RWPE2 (cell line): ENCODE results near the gene ADAMTS9.

Experiments used
- ATAC-seq: fragments of 200-7000 bp; cut with Tn5 transposase; 3 replicates; pipeline ENCODE4 v1.9.1; 2021; ENCODE audit warnings: low read depth
- DNase-seq: peaks from one replicate; pipeline ENCODE4 v3.0.0-alpha.2; 2020; ENCODE audit warnings: low spot score
- H3K27ac ChIP-seq: fragments of 450-650 bp; 2 replicates; pipeline ENCODE4 v1.5.1; 2017; ENCODE audit warnings: mild to moderate bottlenecking; ENCODE audit not compliant: poor library complexity, severe bottlenecking
- H3K27me3 ChIP-seq: fragments of 250-450 bp; sonication (Bioruptor Pico); 2 replicates; pipeline ENCODE4 v1.5.1; 2021; ENCODE audit warnings: mild to moderate bottlenecking, moderate library complexity; ENCODE audit not compliant: insufficient read depth, poor library complexity, severe bottlenecking
- H3K36me3 ChIP-seq: fragments of 250-450 bp; sonication (Bioruptor Pico); 2 replicates; pipeline ENCODE4 v1.5.1; 2020; ENCODE audit warnings: low read depth, mild to moderate bottlenecking, moderate library complexity
- H3K4me1 ChIP-seq: fragments of 250-450 bp; sonication (Bioruptor Pico); 2 replicates; pipeline ENCODE4 v1.5.1; 2021; ENCODE audit warnings: mild to moderate bottlenecking, moderate library complexity; ENCODE audit not compliant: insufficient read depth, poor library complexity, severe bottlenecking
- H3K4me3 ChIP-seq: fragments of 250-450 bp; sonication (Bioruptor Pico); 2 replicates; pipeline ENCODE4 v1.5.1; 2021; ENCODE audit warnings: mild to moderate bottlenecking, moderate library complexity; ENCODE audit not compliant: severe bottlenecking
- H3K9me3 ChIP-seq: fragments of 250-450 bp; sonication (Bioruptor Pico); 2 replicates; pipeline ENCODE4 v1.5.1; 2021; ENCODE audit warnings: mild to moderate bottlenecking, moderate library complexity; ENCODE audit not compliant: severe bottlenecking
- TF ChIP-seq, protein P1 (sequence below): fragments of 450-650 bp; IDR thresholded peaks from one replicate; pipeline ENCODE4 v1.5.1; 2017; ENCODE audit warnings: mild to moderate bottlenecking, moderate library complexity; ENCODE audit not compliant: poor library complexity, severe bottlenecking

Gene ADAMTS9

DNA sequence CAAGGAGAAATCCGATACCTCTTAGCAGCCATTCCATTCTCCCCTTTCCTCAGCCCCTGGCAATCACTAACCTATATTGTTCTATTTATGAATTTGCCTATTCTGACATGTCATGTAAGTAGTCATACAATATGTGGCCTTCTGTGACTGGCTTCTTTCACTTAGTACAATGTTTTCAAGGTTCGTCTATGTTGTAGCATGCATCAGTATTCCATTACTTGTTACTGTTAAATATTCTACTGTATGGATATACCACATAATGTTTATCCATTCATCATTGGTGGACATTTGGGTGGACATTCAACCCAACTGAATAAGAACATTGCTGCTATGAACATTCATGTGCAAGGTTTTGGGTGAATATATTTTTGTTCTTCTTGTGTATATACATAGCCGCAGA lies 23.4 kb downstream of the ADAMTS9 start:
- Histone ChIP-seq H3K9me3 (no peaks in the 10 kb centered on the region), H3K27me3 (no peaks in the 10 kb centered on the region), H3K4me3 (no peak overlapping the region), H3K27ac (no peak overlapping the region), H3K4me1 (no peaks in the 10 kb centered on the region), H3K36me3 (no peaks in the 10 kb centered on the region)
- TF ChIP-seq, protein P1, sequence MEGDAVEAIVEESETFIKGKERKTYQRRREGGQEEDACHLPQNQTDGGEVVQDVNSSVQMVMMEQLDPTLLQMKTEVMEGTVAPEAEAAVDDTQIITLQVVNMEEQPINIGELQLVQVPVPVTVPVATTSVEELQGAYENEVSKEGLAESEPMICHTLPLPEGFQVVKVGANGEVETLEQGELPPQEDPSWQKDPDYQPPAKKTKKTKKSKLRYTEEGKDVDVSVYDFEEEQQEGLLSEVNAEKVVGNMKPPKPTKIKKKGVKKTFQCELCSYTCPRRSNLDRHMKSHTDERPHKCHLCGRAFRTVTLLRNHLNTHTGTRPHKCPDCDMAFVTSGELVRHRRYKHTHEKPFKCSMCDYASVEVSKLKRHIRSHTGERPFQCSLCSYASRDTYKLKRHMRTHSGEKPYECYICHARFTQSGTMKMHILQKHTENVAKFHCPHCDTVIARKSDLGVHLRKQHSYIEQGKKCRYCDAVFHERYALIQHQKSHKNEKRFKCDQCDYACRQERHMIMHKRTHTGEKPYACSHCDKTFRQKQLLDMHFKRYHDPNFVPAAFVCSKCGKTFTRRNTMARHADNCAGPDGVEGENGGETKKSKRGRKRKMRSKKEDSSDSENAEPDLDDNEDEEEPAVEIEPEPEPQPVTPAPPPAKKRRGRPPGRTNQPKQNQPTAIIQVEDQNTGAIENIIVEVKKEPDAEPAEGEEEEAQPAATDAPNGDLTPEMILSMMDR = no peak
- ATAC-seq (no peak), DNase-seq (no peak)

DNA sequence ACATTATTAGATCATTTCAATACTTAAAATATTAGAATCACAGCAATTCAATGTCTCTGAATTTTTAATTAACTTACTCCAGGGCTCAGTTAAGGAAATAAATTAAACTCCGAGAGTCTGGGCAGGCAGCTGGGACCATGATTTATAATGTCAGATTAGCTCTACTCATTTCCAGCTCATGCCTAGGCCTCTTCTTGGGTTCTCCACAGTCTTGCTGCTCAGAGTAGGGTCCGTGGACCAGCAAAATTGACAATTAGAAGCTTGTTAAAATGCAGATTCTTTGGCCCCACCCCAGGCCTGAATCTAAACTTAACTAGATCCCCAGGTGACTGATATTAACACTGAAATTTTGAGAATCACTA lies 28.2 kb downstream of the ADAMTS9 start:
- TF ChIP-seq, protein P1 = no peak
- no peak overlapping the region for H3K4me3 ChIP-seq
- H3K4me1 ChIP-seq = no peaks in the 10 kb centered on the region
- H3K27me3 ChIP-seq = no peaks in the 10 kb centered on the region
- no peak for ATAC-seq
- H3K36me3 ChIP-seq = no peaks in the 10 kb centered on the region
- no peaks in the 10 kb centered on the region for H3K9me3 ChIP-seq
- DNase-seq = no peak
- H3K27ac ChIP-seq = no peak overlapping the region

DNA sequence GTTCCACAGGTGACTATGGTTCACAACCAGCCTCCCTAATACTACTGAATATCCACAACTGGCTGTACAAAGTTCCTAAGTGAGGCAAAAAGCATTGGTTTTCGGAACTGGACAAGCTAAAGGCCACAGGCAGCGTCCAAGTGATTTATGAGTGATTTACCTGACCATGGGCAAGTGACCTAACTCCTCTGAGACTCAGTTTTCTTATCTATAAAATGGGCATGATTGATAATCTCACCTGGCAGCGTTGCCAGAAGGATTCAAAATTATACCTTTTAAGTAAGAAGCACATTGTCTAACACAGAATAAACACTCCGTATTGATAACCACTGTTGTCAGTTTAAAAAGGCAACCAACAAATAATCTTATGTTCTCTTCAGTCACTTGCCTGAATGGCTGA lies 29.8 kb downstream of the ADAMTS9 start:
- Histone ChIP-seq H3K36me3 (no peaks in the 10 kb centered on the region), H3K4me1 (no peaks in the 10 kb centered on the region), H3K9me3 (no peaks in the 10 kb centered on the region), H3K4me3 (no peak overlapping the region), H3K27ac (no peak overlapping the region), H3K27me3 (no peaks in the 10 kb centered on the region)
- TF ChIP-seq, protein P1 = no peak
- DNase-seq (no peak), ATAC-seq (no peak)

DNA sequence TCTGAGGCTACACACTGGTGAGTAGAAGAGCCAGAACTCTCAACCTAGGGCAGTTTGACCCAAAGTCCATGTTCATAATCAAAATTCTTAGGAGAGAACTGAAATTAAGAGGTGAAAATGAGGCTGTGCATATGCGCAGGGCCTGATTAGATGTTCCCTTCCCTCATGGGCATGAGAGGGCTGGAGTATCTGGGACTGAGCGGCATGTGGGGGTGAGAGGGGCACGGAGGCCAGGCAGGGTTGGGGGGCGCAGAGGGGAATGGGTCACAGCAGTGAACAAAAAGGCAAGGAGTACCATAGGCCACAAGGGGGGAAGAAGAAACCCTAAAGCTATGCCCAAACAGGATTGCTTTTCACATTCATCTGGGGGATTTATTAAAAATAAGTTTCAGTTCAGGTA lies 31.3 kb downstream of the ADAMTS9 start:
- H3K9me3 ChIP-seq = no peaks in the 10 kb centered on the region
- ATAC-seq (no peak), DNase-seq (no peak)
- H3K36me3 ChIP-seq = no peaks in the 10 kb centered on the region
- no peak overlapping the region for H3K27ac ChIP-seq
- TF ChIP-seq, protein P1 = no peak
- H3K4me1 ChIP-seq = no peaks in the 10 kb centered on the region
- H3K27me3 ChIP-seq = no peaks in the 10 kb centered on the region
- H3K4me3 ChIP-seq = no peak overlapping the region

DNA sequence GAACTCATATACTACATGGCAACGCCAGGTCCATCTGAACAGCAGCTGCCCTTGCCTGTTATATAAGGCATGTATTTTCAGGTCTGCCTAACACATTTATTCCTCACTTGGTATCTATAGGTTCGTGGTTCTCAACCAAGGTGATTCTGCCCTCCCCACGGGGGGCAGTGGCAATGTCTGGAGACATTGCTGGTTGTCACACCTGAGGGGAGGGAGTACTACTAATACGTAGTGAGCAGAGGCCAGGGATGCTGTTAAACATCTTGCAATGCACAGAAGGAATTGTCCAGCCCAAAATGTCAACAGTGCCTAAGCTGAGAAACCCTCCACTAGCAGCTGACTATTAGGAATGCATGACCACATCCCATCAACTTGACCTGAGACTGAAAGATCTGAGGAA lies 32.6 kb downstream of the ADAMTS9 start:
- no peaks in the 10 kb centered on the region for H3K27me3 ChIP-seq
- ATAC-seq (no peak), DNase-seq (no peak)
- TF ChIP-seq, protein P1 = no peak
- no peak overlapping the region for H3K27ac ChIP-seq
- no peaks in the 10 kb centered on the region for H3K4me1 ChIP-seq
- H3K36me3 ChIP-seq = no peaks in the 10 kb centered on the region
- H3K9me3 ChIP-seq = no peaks in the 10 kb centered on the region
- no peak overlapping the region for H3K4me3 ChIP-seq
